NCI-H510A (cell line): ENCODE results near the gene PTBP1.

Source experiments
- DNase-seq: peaks from one replicate; lab custom pipeline; 2025; lab: John Stamatoyannopoulos, UW

PTBP1 gene

DNA sequence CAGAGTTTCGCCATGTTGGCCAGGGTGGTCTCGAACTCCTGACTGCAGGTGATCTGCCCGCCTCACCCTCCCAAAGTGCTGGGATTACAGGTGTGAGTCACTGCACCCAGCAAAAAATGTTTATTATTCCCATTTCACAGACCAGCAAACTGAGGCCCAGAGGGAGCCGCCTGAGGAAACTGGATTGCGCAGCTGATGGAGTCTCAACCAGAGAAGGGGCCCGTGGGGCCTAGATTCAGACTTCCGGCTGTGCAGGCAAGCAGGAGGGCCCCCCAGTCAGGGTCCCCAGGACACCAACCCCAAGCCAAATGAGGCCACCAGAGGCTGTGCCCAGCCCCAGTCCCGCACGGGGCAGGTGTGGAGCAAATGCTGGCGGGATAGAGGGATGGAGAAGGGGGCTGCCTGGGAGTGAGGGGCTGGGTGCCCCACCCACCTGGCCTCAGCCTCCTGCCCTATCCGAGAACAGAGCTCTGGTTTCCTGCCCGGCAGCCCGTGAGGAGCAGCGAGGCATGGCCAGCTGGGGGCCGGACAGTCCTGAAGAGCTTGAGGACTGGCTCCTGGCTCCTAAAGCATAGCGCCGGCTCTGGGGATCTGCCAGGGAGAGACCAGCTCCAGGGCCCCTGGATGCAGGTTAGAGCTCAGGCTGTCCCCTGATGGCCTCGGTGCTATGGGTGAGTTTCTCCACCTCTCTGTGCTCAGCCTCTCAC lies 24.4 kb upstream of the PTBP1 start:
- no peak for DNase-seq

DNA sequence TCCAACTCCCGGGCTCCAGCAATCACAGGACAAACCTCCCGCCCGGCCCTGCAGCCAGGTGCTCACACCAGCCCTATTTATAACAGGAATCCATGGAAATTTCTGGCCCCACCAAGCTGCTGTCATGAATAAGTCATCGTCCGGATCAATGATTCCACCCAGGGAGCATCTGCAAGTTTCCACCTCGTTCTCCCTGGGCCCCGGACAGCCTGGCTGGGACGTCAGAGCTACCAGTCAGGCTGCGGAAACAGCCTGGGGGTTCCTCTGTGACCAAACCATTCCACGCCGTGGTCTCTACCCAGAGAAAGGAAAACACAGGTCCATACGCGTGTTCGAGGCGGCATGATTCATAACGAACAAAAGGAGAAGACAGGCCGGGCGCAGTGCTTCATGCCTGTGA lies 20.7 kb upstream of the PTBP1 start:
- DNase-seq: no peak

DNA sequence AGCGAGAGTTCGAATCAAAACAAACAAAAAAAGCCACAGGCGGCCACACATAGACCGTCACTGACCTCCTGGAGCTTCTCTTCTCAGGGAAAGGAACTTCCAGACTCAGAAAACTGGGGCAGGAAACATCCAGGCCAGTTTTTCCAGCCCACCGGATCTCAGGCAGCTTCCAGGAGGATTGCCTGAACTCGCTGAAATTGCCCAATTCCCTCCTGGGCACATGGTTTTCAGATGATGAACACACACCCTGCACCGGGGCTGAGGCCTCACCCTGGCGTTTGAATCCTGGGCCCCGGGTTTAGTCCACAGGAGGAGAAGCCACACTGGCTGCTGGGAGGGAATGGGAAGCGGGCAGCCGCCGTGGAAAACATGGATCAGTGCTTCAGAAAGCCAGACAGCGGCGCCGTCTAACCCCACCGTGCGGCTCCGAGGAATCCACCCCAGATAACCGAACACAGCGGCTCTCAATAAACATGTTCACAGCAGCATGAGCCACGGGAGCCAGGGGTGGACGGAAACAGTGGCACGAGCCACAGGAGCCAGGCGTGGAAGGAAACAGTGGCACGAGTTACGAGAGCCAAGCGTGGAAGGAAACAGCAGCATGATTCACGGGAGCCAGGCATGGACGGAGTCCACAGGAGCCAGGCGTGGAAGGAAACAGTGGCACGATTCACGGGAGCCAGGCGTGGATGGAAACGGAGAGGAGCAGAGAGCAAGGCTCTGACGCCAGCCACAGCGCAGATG lies 18.2 kb upstream of the PTBP1 start:
- DNase-seq: no peak

DNA sequence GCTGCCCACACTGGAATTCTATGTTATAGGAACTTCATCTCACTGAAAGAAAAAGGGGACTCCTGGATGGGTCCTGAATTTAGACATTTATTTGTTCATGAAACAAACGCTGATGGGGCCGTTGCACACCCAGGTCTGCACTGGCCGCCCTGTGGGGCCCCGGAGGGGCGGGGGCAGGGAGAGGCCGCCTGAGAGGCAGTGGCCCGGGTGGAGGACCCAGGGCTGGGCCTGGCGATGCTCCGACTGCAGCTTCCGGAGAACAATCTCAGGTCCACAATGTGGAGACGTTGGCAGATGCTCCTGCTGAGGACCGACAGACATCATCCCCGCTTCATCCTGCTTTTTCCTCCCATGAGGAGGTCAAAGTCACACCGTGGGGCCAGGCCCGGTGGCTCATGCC lies 16.3 kb upstream of the PTBP1 start:
- no peak for DNase-seq

DNA sequence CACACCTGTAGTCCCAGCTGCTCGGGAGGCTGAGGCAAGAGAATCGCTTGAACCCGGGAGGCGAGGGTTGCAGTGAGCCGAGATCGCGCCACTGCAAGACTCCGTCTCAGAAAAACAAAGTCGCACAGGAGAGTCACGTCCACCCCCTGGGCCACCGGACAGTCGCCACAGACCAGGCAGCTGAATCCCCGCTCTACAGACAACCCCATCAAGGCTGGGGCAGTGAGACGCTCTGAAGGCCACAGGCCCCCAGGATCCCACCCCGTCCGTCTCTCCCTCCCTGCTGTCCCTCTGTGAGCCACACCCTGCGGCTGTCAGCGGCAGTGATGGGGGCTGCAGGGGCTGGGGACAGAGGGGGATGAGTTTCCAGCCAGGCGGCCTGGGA lies 15.5 kb upstream of the PTBP1 start:
- no peak for DNase-seq

DNA sequence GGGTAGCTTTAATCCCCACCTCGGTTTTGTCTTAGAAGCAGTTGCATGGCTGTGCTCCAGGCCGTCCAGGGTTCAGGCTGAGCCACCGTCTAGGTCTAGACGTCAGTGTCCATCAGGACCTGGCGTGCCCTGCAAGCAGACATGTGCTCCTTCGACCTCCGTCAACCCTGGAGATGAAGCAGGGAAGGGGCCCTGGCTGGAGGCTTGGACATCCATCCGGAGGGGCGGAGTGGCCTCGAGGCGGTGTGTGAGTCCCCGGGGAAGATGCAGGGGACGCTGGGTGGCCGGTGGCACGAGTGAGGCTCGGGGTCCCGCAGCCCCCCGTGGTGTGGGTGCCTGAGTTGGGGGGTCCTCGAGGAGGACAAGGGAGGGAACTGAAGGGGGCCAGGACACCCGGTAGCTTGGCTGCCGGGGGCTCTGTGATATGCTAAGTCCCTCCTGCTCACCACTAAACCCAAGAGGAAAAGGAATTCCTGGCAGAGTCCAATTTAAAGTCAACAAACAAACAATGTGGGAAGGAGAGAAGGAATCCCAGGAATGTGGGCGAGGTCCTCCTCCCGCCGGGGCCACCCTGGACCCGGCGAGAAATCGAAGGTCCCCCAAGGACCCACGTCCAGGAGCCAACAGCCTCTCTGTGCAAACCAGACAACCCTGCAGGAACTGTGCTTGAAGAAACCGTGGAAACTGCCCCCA lies 14.9 kb upstream of the PTBP1 start:
- no peak for DNase-seq

DNA sequence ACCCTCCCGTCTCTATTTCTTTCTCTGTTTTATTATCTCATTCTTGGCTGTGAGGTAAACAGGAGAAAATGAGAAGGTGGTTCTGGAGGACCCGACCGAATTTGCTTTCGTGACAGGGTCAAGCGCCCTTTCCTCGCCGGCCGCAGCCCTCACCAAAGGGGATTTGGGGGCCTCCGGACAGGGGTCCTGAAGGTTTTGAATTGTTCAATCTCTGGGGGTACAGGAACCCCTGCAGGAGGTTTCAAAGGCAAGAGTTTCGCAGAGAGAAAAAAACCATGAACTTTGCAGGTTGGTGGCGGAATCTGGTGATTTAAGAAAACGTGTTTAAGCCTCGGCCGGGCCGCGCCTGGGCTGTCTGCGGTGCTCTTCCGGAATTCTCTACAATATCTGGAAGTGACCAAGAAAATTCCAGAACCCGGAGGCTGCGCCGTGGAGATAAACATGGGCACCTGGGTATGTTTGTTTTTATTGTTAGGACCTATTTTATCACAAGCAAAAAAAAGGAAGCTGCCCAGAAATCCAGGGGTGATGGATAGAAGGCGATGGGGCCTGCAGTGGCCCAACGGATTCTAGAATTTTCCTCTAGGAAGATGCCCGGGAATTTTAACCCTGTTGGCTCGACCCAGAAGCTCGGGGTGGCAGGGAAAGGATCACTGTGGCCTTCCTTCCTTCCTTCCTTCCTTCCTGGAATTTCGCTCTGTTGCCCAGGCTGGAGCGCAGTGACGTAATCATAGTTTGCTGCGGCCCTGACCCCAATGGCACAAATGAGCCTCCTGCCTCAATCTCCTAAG lies 14.2 kb upstream of the PTBP1 start:
- no peak for DNase-seq

DNA sequence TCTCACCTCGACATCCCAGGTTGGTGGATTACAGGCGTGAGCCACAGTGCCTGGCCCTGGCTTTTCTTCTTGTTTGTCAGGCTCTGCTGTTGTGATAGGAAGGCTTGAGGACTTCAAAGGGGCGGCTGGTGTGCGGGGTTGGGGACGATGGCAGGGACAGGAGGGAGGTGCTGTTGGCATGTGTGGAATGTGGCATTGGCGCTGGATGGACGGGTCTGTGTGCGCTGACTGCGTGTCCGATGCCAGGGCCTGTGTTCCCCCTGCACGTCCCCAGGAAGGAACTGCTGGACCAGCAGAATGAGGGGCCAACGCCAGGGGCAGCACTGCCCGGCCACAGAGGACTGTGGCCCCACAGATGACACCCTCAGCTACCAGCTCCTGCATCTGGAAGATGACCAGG lies 12.7 kb upstream of the PTBP1 start:
- DNase-seq: no peak

DNA sequence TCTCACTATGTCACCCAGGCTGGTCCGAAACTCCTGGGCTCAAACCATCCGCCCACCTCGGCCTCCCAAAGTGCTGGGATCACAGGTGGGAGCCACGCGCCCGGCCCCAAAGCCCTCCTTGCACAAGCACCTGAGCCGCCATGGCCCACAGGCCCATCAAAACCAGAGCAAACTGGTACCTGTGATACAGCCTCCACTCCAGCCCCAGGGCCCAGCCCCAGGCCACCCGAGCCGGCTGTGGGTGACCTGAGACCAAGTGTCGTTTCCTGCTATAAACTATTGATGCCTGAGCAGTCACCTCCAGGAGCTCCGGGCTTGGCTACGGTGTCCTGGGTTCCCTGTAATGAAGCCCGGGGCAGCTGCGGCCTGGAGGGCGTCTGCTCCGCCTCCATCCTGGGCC lies 9.7 kb upstream of the PTBP1 start:
- no peak for DNase-seq

DNA sequence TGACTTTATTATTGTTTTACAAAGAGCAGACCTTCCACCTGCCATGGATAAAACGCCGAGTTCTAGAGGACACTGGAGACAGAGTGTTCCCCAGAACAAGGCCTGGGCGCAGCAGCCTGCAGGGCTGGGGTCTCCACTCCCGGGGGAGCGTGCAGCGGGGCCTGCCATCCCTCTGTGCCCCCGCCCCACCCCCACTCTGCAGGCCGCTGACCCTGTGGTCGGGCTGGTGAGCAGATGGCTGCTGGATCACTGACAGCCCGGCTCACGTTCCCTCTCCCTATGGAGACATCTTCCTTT lies 8.6 kb upstream of the PTBP1 start:
- no peak for DNase-seq

DNA sequence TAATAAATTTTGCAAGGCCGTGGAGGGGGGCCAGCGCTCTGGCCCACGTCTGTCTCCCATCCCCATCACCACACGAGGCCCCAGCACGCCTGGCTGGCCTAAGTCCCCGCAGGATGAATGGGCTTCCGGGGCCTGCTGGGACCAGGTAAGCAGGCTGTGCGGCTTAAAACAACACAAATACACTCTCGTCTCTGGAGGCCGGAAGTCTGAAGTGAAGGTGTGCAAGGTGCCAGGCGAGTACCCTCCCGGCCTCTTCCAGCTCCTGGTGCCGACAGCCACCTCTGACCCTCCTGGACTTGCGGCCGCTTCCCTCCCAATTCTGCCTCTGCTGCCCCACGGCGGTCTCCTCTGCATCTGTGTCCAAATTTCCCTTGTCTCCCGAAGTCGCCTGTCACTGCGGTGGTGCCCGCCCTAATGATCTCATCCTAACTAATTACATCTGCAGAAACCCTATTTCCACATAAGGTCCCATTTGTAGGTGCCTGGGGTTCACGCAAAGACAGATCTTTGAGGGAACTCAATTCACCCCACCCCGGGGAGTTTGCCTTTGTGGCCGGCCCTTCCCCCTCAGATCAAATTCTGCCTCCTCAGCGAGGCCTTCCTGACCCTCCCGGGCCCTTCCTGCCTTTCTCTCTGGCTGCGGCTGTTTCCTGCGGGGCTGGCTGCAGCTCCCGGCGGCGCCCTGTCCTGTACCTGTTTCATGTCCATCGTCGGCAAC lies 8.1 kb upstream of the PTBP1 start:
- no peak for DNase-seq

DNA sequence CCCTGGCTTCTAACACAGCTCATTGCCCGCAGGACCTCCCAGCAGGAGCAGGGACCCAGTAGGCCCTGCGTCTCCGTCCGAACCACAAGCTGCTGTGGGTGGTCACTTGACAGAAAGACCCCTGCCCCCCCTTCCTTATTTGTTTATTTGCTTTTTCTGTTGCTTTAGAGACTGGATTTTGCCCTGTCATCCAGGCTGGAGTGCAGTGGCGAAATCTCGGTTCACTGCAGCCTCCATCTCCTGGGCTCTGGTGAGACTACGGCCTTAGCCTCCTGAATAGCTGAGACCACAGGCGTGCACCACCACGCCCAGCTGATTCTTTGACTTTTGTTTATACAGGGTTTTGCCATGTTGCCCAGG lies 7.6 kb upstream of the PTBP1 start:
- no peak for DNase-seq

DNA sequence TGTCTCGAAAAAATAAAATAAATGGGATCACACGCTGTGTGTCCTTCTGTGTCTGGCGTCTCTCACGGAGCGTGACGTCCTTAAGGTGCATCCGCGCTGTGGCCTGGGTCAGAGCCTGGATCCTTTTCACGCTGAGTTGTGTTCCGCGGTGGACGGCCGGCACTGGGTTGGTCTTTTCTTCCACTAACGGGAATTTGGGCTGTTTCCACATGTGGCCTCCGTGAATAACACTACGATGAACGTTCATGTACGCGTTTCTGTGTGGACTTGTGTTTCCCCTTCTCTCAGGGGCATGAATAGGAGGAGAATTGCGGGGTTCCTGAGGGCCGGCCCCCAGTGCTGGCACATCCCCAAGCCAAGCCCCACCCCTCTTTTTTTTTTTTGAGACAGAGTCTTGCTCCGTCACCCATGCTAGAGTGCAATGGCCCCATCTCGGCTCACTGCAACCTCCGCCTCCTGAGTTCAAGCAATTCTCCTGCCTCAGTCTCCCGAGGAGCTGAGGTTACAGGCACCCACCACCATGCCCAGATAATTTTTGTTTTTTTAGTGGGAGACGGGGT lies 6.2 kb upstream of the PTBP1 start:
- DNase-seq: no peak

DNA sequence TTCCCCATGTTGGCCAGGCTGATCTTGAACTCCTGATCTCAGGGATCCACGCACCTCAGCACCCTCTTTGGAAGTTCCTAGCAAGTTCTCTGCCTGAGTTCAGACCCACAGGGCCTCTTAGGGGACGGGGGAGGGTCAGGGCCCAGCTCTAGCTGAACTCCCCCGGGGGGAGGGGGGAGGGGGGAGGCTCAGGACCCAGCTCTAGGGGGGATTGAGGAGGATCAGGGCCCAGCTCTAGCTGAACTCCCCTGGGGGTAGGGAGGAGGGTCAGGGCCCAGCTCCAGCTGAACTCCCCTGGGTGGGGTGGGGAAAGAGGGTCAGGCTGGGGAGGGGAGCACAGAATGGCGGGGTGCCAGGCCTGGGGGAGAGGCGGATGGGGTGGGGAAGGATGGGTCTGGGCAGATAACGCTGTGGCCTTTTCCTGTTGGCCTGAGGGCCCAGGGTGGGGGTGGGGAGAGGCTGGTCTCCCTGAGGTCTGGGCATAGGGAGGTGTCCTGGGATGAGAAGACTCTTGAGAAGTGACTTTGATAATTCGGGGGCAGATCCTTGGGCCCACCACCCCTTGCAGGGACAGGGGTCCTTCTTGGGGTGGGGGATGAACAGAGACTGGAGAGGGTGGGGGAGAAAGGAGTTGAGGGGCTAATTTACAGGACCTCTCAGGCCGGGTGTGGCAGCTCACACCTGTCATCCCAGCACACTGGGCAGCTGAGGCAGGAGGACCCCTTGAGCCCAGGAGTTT lies 5.5 kb upstream of the PTBP1 start:
- no peak for DNase-seq

DNA sequence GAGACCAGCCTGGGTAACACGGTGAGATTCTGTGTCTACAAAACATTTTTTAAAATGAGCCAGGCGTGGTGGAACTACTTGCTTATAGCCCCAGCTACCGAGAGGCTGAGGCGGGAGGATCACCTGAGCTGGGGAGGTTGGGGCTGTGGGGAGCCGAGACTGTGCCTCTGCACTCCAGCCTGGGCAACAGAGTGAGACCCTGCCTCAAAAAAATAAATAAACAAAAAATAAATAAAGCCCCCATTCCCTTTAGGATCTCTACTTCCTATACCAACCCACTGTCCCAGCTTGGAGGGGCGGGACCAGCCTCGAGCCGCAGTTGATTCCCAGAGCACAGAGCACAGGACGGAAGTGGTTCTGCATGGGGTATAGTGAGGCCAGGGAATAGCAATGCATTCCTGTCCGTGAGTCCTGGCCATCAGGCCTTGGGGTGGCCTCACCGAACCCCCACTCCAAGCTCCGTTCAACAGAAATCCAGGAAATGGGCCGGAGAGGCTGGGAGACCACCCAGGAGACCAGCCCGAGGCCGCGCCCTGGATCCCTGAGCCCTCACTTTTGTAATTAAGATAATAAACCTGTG lies 4.9 kb upstream of the PTBP1 start:
- DNase-seq: no peak

DNA sequence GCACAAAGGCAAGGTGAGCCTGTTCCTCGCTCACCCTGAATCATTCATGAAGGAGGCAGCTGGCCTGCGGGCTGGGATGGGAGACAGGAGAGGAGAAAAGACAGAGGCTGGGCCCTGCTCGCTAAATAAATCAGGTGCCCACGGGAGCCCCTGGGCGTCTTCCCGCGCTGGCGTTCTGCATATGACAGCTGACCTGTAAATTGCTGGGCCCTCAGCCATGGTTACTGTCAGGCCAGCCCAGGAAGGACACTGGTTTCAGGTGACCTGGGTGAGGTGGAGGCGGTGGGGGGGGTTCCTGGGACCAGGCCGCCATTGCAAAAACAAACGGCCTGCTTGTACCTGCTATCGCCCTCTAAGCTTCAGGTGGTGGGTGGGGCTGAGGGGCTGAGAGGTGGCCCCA lies 3.4 kb upstream of the PTBP1 start:
- no peak for DNase-seq

DNA sequence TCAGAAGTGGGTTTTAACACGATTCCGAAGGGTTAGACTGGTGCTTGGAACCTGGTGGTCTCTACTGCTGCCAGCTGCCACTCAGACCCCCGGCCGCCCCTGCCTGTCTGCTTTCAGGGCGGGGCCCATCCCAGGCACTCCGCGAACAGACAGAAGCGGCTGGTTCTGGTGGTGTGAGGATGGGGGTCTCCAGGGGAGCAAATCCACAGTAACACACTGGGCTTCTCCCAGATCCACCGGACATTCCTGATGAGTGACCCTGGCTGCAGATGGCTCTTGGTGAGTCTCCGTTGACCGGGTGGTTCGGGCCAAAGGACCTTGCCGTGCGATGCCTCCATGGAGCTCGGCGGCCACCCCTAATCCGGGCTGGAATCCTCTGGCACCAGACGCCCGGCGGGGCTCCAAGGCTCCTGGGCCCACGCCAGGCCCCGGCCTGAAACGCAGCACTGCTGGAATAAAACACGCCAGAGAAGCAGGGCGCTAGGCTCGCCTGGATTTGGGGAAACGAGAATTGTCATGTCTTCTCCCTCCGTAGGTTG lies 2.1 kb upstream of the PTBP1 start:
- no peak for DNase-seq

DNA sequence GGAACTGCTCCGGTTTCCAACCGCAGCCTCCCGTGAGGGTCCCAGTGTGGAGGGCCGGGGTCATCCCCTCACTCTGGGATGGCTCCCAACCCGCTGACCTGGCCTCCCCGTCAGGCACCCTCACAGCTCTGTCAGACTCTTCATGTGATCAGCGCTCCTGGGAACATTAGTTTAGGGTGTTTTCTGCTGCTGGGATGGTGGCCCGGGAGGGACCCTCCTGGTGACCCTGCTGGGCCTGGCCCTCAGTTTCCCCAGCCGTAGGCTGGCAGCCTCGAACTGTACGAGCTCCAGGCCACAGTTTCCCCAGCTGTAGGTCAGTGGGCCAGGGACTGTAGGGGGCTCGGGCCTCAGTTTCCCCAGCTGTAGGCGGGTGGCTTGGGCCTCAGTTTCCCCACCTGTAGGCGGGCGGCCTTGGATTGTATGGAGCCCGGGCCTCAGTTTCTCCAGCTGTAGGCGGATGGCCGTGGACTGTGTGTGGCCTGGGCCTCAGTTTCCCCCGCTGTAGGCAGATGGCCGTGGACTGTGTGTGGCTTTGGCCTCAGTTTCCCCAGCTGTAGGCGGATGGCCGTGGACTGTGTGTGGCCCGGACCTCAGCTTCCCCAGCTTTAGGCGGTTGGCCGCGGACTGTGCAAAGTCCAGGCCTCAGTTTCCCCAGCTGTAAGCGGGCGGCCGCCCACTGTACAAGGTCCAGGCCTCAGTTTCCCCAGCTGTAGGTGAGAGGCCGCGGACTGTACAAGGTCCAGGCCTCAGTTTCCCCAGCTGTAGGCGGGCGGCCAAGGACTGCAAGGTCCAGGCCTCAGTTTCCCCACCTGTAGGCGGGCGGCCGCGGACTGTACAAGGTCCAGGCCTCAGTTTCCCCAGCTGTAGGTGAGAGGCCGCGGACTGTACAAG lies 1.3 kb upstream of the PTBP1 start:
- no peak for DNase-seq
